ENCODE measurements around the gene LPP. TPM values are rescaled to one million over a fixed set of nuclear protein-coding genes. Genes with fewer than 3 reads are reported as not detected.

The LPP gene
- total and polyA plus RNA-seq, 10 of the 15 experiments (the other 5 are each of a cell fraction or from before 2014, with no cell fraction given) = under 0.01 to 0.62 (median 0.03) TPM

- Histone ChIP-seq H3K36me3 (ENCODE audit: control insufficient read depth in 2 of 2, insufficient read depth in 2 of 2, low read length in 1 of 2) (no peaks in the 10 kb centered on the region), H3K9me3 (replicated peaks; ENCODE audit: control insufficient read depth, insufficient read depth, low read length) (no peaks in the 10 kb centered on the region), H3K27me3 (replicated peaks in 1 of 2; ENCODE audit: control insufficient read depth in 2 of 2, insufficient read depth in 2 of 2, low read length in 1 of 2) (no peaks in the 10 kb centered on the region; a peak in 1 of 4 replicates), H3K4me2 (ENCODE audit: control insufficient read depth, insufficient read depth) (no peak overlapping the region), H4K20me1 (ENCODE audit: control insufficient read depth, insufficient read depth) (no peaks in the 10 kb centered on the region), H3K9ac (ENCODE audit: control insufficient read depth, insufficient read depth, low read length) (no peak overlapping the region), H3K79me2 (ENCODE audit: control insufficient read depth, insufficient read depth, low read length) (no peaks in the 10 kb centered on the region), H3K27ac (ENCODE audit: control insufficient read depth, insufficient read depth) (no peak overlapping the region), H3K4me1 (ENCODE audit: control insufficient read depth, insufficient read depth, low read length) (no peaks in the 10 kb centered on the region), H3K4me3 (no peak overlapping the region), H2AFZ (ENCODE audit: control insufficient read depth, low read depth, low read length) (no peak overlapping the region)
- RAD21 ChIA-PET (ENCODE audit: unreplicated experiment) = no interaction called here
- CTCF ChIA-PET = no interaction called here
- DNase-seq (ENCODE audit: low read depth, low spot score) = no peak
- FAIRE-seq = no peak
- in situ Hi-C loops (cut with MboI) (no loop called here), intact Hi-C loops (cut with micrococcal nuclease; ENCODE audit: unreplicated experiment) (no loop called here)
- WGBS (ENCODE audit: insufficient coverage, insufficient replicate concordance, low lambda C conversion rate, missing lambda C conversion rate) = 27% methylated on average over 3 of the region's 3 CpGs
- TF ChIP-seq, protein P1, sequence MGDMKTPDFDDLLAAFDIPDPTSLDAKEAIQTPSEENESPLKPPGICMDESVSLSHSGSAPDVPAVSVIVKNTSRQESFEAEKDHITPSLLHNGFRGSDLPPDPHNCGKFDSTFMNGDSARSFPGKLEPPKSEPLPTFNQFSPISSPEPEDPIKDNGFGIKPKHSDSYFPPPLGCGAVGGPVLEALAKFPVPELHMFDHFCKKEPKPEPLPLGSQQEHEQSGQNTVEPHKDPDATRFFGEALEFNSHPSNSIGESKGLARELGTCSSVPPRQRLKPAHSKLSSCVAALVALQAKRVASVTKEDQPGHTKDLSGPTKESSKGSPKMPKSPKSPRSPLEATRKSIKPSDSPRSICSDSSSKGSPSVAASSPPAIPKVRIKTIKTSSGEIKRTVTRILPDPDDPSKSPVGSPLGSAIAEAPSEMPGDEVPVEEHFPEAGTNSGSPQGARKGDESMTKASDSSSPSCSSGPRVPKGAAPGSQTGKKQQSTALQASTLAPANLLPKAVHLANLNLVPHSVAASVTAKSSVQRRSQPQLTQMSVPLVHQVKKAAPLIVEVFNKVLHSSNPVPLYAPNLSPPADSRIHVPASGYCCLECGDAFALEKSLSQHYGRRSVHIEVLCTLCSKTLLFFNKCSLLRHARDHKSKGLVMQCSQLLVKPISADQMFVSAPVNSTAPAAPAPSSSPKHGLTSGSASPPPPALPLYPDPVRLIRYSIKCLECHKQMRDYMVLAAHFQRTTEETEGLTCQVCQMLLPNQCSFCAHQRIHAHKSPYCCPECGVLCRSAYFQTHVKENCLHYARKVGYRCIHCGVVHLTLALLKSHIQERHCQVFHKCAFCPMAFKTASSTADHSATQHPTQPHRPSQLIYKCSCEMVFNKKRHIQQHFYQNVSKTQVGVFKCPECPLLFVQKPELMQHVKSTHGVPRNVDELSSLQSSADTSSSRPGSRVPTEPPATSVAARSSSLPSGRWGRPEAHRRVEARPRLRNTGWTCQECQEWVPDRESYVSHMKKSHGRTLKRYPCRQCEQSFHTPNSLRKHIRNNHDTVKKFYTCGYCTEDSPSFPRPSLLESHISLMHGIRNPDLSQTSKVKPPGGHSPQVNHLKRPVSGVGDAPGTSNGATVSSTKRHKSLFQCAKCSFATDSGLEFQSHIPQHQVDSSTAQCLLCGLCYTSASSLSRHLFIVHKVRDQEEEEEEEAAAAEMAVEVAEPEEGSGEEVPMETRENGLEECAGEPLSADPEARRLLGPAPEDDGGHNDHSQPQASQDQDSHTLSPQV (IDR thresholded peaks at IDR 0.05) = no peak
- TF ChIP-seq HDGF (IDR thresholded peaks at IDR 0.05) (no peak), HDAC6 (IDR thresholded peaks at IDR 0.05; ENCODE audit: unreplicated experiment) (no peak)
- ATAC-seq = no peak
- no TSS peak for BruUV-seq (replicated peaks)
- POLR2A ChIA-PET = no interaction called here
- SMC1A ChIA-PET (ENCODE audit: uncharacterized antibody, unreplicated experiment) = no interaction called here
Measured at GRCh38 chr3:188761964-188762363, 608.0 kb downstream of the LPP start.

DNA sequence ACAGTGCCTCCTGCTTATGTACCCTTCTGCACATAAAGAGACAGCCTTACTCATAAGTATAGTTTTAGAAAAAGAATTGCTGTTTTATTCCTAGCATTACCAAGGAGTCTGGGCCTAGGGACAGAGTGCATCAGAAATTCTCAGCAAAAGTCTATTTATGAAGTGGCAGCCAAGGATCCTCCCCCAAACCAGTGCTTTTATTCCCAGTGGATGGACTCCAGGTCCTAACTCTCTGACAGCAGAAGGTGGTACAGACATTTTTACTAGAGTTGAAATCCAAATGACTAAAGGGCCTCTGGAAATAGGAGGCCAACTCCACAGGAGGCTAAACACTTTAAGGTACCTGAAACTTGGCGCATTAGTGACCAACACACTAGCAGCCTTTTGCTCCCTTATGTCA, 610.7 kb downstream of the LPP start:
- Histone ChIP-seq H3K27ac (ENCODE audit: control insufficient read depth, insufficient read depth) (no peak overlapping the region), H3K4me2 (ENCODE audit: control insufficient read depth, insufficient read depth) (no peak overlapping the region), H2AFZ (ENCODE audit: control insufficient read depth, low read depth, low read length) (no peak overlapping the region), H3K4me3 (no peak overlapping the region), H3K9me3 (replicated peaks; ENCODE audit: control insufficient read depth, insufficient read depth, low read length) (no peaks in the 10 kb centered on the region), H3K36me3 (ENCODE audit: control insufficient read depth in 2 of 2, insufficient read depth in 2 of 2, low read length in 1 of 2) (no peaks in the 10 kb centered on the region), H4K20me1 (ENCODE audit: control insufficient read depth, insufficient read depth) (no peaks in the 10 kb centered on the region), H3K4me1 (ENCODE audit: control insufficient read depth, insufficient read depth, low read length) (no peaks in the 10 kb centered on the region), H3K9ac (ENCODE audit: control insufficient read depth, insufficient read depth, low read length) (no peak overlapping the region), H3K79me2 (ENCODE audit: control insufficient read depth, insufficient read depth, low read length) (no peaks in the 10 kb centered on the region), H3K27me3 (replicated peaks in 1 of 2; ENCODE audit: control insufficient read depth in 2 of 2, insufficient read depth in 2 of 2, low read length in 1 of 2) (no peaks in the 10 kb centered on the region; a peak in 1 of 4 replicates)
- ChIA-PET POLR2A (no interaction called here), CTCF (no interaction called here), RAD21 (ENCODE audit: unreplicated experiment) (no interaction called here), SMC1A (ENCODE audit: uncharacterized antibody, unreplicated experiment) (no interaction called here)
- no peak for DNase-seq (ENCODE audit: low read depth, low spot score)
- in situ Hi-C loops (cut with MboI) (no loop called here), intact Hi-C loops (cut with micrococcal nuclease; ENCODE audit: unreplicated experiment) (no loop called here)
- BruUV-seq (replicated peaks) = no TSS peak
- ATAC-seq = no peak
- WGBS (ENCODE audit: insufficient coverage, insufficient replicate concordance, low lambda C conversion rate, missing lambda C conversion rate) = 100% methylated on average over 1 of the region's 1 CpG
- no peak for FAIRE-seq
- TF ChIP-seq CTCF (IDR thresholded peaks at IDR 0.05 in 2 of 3, conservative IDR thresholded peaks at IDR 0.05 in 1 of 3; ENCODE audit: control insufficient read depth in 2 of 3, extremely low read depth in 1 of 3, insufficient read depth in 1 of 3, low read depth in 3 of 3, low read length in 3 of 3) = no peak
- TF ChIP-seq MYB (IDR thresholded peaks at IDR 0.05; ENCODE audit: borderline replicate concordance, low read depth, low read length) = no peak
- TF ChIP-seq CHD2 (IDR thresholded peaks at IDR 0.05; ENCODE audit: borderline replicate concordance, low read depth, low read length) = no peak
- no peak for TF ChIP-seq IRF3 (IDR thresholded peaks at IDR 0.05)
- TF ChIP-seq HDGF (IDR thresholded peaks at IDR 0.05) = no peak
- TF ChIP-seq CEBPB (IDR thresholded peaks at IDR 0.05; ENCODE audit: borderline replicate concordance in 1 of 2, low read depth in 2 of 2, low read length in 2 of 2) = no peak

Data from GM12878 (cell line).